ENCODE measurements around the gene TWSG1.
A peak's percentile ranks its signal among the peaks of the same experiment; 100 is the strongest.
"Not testable (repeated sequence)": the region's sequence is repeated elsewhere in the genome, so short reads cannot be mapped to it uniquely, and the experiment has no call there.

The TWSG1 gene

GRCh38 chr18:9335697-9336045 is 1.1 kb downstream of the TWSG1 start:
- ATAC-seq (no peak), DNase-seq (no peak)

GRCh38 chr18:9336827-9337226 is 2.3 kb downstream of the TWSG1 start:
- no peak for ATAC-seq
- no peak for DNase-seq

DNA sequence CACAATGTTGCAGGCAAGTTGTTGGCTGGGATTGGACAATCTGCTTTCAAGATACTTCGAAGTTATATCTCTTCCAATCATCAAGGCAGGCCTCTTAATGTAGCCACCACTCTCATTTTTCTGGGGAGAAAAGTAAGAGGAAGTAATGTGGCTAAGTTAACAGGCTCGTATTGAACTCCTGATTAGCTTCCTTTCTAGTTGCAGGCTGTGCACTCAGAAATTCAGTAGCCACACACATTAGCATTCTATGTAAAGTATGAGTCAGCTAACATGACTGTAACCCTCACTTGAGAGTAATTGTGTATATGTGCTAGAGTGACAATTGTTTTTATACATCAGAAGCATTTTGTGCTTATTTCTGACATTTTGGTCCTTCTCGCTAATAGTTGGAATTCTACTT is 3.3 kb downstream of the TWSG1 start:
- no peak for ATAC-seq
- DNase-seq: no peak

GRCh38 chr18:9340472-9340871 is 5.9 kb downstream of the TWSG1 start:
- ATAC-seq (no peak), DNase-seq (no peak)

GRCh38 chr18:9343577-9343976 is 9.0 kb downstream of the TWSG1 start:
- DNase-seq (no peak), ATAC-seq (no peak)

GRCh38 chr18:9346775-9347174 is 12.2 kb downstream of the TWSG1 start:
- ATAC-seq (no peak), DNase-seq (no peak)

GRCh38 chr18:9348079-9348671 is 13.6 kb downstream of the TWSG1 start:
- no peak for DNase-seq

DNA sequence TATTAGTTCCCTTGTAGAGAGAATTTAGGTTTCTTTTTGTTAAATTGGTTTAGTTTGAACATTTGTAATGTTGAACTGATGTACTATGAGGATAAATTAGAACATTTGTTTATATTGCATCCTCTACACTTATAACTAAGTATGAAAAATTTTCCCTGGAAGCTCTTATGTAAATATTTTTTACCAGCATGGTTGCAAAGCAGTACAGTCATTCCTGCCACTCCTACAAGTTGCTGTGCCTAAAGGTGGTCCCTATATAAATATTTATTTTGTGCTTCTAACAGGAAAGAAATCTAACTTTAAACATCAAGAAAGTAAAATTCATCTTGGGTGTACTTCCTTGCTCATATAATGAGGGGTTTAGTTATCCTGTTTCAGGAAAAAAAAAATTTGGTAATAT is 14.2 kb downstream of the TWSG1 start:
- ATAC-seq: no peak
- DNase-seq: no peak

More at GRCh38 chr18:9348079-9348671, 13.6 kb downstream of the TWSG1 start:
- ATAC-seq: peak; percentile 66

GRCh38 chr18:9353596-9353995 is 19.0 kb downstream of the TWSG1 start:
- ATAC-seq (no peak), DNase-seq (no peak)

DNA sequence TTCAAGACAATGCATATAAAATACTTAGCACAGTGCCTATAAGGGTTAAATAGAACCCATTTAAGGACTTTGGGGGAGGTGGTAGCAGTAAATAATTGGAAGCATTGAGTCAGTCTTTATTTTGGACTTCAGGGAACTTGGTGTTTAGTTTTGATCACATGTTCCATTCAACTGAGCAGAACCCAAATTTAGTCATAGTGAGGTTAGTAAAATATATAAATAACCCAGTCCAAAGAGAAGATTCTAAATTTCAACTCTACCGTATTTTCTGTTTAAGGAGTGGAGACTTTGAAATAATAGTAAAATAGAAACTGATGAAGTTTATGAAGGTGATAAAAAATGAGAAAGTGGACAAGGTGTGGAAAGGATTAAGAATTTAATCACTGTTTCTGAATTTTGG is 19.7 kb downstream of the TWSG1 start:
- DNase-seq (no peak), ATAC-seq (peak; percentile 59)

- ATAC-seq (no peak), DNase-seq (no peak)
Measured at GRCh38 chr18:9356976-9357375, 22.4 kb downstream of the TWSG1 start.

DNA sequence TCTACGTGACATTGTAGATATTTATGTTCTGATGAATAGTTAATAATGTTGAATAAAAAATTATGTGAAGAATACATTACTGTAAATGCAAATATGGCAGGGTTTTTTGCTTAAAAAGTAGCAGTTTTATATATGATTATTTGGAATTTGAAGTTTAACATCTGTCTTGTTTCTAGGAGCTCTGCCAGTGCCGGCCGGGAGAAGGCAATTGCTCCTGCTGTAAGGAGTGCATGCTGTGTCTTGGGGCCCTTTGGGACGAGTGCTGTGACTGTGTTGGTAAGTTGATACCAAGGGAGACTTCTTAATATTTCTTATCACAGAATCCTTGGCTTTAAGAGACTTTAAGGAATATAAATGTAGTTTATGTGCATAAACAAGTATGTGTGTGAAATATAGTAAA is 25.2 kb downstream of the TWSG1 start:
- no peak for DNase-seq
- ATAC-seq: no peak

DNA sequence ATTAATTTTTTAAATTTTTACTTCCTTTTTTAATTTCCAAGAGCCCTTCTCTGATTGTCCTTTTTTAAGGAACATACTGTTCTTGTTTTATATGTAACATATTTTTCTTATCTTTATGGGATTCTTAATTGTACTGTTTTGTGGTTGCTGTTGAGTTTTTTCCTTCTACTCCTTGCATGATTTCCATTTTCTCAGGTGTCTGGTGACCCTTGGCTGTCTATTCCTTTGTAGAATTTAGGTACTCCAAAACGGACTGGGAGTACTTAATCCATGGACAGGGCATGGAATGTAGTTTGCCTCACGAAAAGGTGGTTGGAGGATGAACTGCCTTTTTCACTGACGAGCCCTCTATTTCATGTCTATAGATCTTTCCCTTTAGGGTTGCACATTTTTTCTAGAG is 26.6 kb downstream of the TWSG1 start:
- DNase-seq (no peak), ATAC-seq (no peak)

DNA sequence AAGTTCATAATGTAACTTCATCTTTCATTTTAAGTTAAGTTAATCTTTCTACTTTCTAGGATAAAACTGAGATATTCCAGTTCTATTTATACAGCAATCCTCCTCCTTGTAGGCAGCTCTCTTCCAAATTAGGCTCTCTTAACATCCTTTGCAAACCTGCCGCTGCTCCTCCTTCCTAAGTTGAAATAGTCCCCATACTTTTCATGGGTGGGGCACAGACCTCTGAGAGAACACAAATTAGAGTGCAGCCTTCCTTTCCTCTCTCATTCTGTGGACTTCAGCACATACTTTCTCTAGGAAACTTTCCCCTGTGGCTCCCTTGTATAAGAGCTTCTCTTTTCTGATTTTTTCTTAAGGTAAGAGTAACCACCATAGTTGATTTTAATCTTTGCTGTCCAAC is 28.3 kb downstream of the TWSG1 start:
- DNase-seq: no peak

DNA sequence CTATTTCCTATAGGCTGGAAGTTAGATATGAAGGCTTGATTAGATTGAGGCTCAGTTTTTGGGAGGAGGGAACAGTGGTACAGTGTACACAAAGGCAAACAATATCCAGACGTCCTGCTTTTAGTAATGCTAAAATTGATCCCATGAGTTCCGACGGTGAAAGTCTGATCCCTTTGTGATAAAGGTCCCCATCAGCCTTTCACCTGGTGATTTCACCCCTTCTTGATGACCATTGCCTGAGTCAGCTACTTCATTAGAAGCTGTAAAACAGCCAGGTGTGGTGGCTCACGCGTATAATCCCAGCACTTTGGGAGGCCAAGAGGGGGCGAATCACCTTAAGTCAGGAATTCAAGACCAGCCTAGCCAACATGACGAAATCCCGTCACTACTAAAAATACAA is 29.7 kb downstream of the TWSG1 start:
- ATAC-seq (no peak), DNase-seq (no peak)

More for the DNA sequence above, 28.3 kb downstream of the TWSG1 start:
- ATAC-seq: no peak

- DNase-seq (no peak), ATAC-seq (no peak)
Measured at GRCh38 chr18:9365406-9365805, 30.8 kb downstream of the TWSG1 start.

DNA sequence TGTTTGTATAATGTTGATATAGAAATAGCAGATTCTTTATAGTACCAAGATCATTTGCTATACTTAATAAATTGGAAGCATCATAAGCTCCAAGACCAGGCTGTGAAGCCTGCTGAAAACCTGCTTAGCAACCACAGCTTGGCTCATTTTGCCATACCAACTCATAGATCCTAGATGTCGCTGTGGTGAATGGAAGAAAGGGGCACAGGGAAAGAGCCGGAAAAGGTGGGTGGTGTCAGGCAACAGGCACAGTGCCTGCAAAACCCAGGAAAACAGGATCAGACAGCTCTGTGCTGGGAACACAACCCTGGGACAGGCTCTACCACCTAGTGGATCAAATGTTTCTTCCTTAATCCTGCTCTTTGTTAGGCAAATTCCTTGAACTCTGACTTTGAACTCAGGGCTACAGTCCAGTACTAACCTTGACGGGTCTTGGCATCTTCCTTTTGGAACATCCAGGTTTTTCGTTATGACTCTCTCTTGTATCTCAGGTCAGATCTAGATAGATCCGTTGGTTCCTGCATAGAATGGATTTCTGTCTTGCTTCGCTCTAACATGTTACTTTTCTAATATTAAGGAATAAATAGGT is 31.6 kb downstream of the TWSG1 start:
- ATAC-seq (no peak), DNase-seq (no peak)

- not testable (repeated sequence) for ATAC-seq, DNase-seq
Measured at GRCh38 chr18:9373254-9373653, 38.7 kb downstream of the TWSG1 start.

- no peak for DNase-seq
- no peak for ATAC-seq
Measured at GRCh38 chr18:9379118-9379517, 44.5 kb downstream of the TWSG1 start.

GRCh38 chr18:9380101-9380500 is 45.5 kb downstream of the TWSG1 start:
- ATAC-seq: no peak
- no peak for DNase-seq

DNA sequence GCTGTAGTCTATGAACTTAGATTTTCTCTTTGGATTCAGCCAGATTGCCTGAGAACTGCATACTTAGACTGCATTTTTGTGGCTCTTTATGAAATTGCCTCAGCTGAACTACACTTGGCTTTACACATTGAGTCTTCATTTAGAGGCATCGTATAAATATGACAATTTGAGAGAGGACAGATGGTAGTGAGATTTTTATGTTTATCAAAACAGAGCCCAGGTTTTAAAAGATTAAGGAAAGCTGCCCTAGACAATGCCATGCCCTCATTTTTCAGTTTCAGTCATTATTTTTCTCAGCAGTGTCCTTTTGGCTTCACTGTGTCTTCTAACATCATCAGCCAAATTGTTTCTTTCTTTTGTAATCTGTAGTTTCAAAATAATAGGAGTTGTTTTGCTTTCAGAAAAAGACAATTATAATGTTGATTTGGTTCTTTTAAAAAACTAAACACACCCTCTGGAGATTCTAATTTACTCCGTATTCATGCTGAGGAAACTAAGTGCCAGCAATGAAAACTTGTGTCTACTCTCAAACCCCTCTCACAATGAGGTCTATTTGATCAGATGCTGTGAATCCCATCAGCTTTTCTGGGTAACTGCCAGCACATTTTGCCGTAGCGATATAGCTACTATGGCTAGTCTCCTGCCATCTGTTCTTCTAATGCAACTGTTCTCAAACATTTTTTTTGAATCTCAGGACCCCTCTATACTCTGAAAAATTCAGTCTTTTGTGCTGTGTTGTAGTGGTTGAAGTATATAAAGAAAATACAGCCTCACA is 46.2 kb downstream of the TWSG1 start:
- DNase-seq (no peak), ATAC-seq (no peak)

DNA sequence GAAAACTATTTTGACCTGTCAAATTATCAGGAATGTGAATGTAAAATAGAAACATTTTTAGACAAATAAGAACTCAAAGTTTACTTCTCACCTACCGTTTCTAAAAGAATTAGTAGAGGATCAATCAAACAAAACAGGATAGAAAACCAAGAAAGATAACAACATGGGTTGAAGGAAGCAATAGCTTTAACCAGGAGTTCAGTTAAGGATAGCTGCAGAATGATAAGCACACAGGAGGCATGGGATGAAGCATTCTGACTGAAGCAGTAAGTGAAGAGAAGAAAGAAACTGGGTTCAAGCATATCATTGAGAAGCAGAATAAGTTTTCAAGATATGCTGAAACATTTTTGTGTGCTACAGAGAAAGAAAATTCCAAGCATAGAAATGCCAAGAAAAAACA is 52.3 kb downstream of the TWSG1 start:
- no peak for ATAC-seq
- DNase-seq: no peak

- ATAC-seq (no peak), DNase-seq (no peak)
Measured at GRCh38 chr18:9387891-9388290, 53.3 kb downstream of the TWSG1 start.

GRCh38 chr18:9389706-9390105 is 55.1 kb downstream of the TWSG1 start:
- ATAC-seq (no peak), DNase-seq (no peak)

Data from stimulated activated naive CD8-positive, alpha-beta T cell treated with anti-CD3 and anti-CD28 coated beads, Interleukin-15, Interleukin-2, amounts not matched to agents 100 U/mL and 50 U/mL, for 24 hours (primary cell).